Naive B cell (primary cell): ENCODE measurements around the gene PELI2. TPM values are rescaled to one million over a fixed set of nuclear protein-coding genes. Genes with fewer than 3 reads are reported as not detected.

Experiments
- ATAC-seq, 2 donors: fragments of 150-1000 bp; cut with Tn5 transposase; 2 replicates each; pipeline ENCODE4 v1.10.0; 2021; ENCODE audit warnings: low read depth in 2 of 2, mild to moderate bottlenecking in 2 of 2, moderate library complexity in 2 of 2
- DNase-seq: peaks from one replicate; pipeline ENCODE4 v3.0.0; 2022
- H3K27ac Mint-ChIP-seq, 6 donors: one replicate each; pipeline ENCODE4 v1.8.0; 2020 to 2022; ENCODE audit warnings: mild to moderate bottlenecking in 6 of 6, mixed read lengths in 6 of 6, moderate library complexity in 5 of 6, inconsistent platforms in 2 of 6
- H3K27me3 Mint-ChIP-seq, 3 donors: one replicate each; pipeline ENCODE4 v1.8.0; 2021 to 2022; ENCODE audit warnings: mixed read lengths in 3 of 3, mild to moderate bottlenecking in 1 of 3
- H3K36me3 Mint-ChIP-seq, 2 donors: one replicate each; pipeline ENCODE4 v1.8.0; 2020 to 2022; ENCODE audit warnings: mixed read lengths in 2 of 2, inconsistent platforms in 1 of 2, mild to moderate bottlenecking in 1 of 2
- H3K4me1 Mint-ChIP-seq, 3 donors: one replicate each; pipeline ENCODE4 v1.8.0; 2020 to 2022; ENCODE audit warnings: mixed read lengths in 3 of 3, inconsistent platforms in 1 of 3, mild to moderate bottlenecking in 1 of 3, moderate library complexity in 1 of 3
- H3K4me3 Mint-ChIP-seq, 8 donors: one replicate each; pipeline ENCODE4 v1.8.0; 2020 to 2022; ENCODE audit warnings: mild to moderate bottlenecking in 8 of 8, mixed read lengths in 8 of 8, moderate library complexity in 8 of 8, inconsistent platforms in 2 of 8
- H3K9me3 Mint-ChIP-seq, 7 donors: one replicate each; pipeline ENCODE4 v1.8.0; 2020 to 2022; ENCODE audit warnings: mixed read lengths in 7 of 7, mild to moderate bottlenecking in 5 of 7, inconsistent platforms in 2 of 7, moderate library complexity in 1 of 7
- polyA plus RNA-seq, 6 donors: library from polyadenylated mRNA; unstranded; fragments of 300-500 nt; fragmentation: Illumina TruSeq; gene quantifications; one replicate each; pipeline ENCODE4 v1.2.3, GENCODE V29; 2021; ENCODE audit warnings: low read depth in 6 of 6

Gene PELI2
- polyA plus RNA-seq, 6 donors from 2014 or later: 1.5 to 6.0 (median 3.4) TPM

DNA sequence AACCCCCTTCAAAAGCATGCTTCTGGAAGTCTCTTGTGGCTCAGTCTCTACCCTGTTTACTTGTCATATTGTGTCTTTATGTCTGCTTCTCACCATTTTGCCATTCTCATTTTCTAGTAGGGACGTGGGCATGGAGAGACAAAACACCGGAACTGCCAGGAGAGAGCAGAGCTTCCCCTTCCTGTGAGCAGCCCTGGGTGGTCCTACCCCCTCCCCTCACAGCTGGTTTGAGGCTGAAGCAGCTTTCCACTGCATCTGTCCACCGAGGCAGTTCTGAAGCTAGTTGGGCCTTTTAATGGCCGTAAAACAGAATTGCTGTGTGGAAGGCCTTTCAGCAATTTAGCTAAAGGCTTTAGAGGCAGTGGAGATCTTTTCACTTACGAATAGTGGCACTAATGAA is 77.0 kb downstream of the PELI2 start:
- H3K36me3 Mint-ChIP-seq: peaks cover 0 to 5% of the 10 kb centered on the region in 2 donors
- peaks cover 21 to 35% (median 33%) of the 10 kb centered on the region in 3 donors for H3K4me1 Mint-ChIP-seq
- H3K4me3 Mint-ChIP-seq: peak overlapping the region in 6 of 8 donors; percentile 47 to 78 (median 64)
- H3K9me3 Mint-ChIP-seq: peaks cover 0 to 5% (median 2%) of the 10 kb centered on the region in 7 donors
- no peaks in the 10 kb centered on the region for H3K27me3 Mint-ChIP-seq
- peak overlapping the region; percentile 38 to 95 (median 65) for H3K27ac Mint-ChIP-seq
- ATAC-seq: peak; percentile 43 to 45
- no peak for DNase-seq

- no peaks in the 10 kb centered on the region for H3K27me3 Mint-ChIP-seq
- H3K4me3 Mint-ChIP-seq: peak overlapping the region; percentile 10 to 83 (median 61)
- peak overlapping the region; percentile 38 to 95 (median 65) for H3K27ac Mint-ChIP-seq
- ATAC-seq: peak; percentile 85 to 86
- H3K9me3 Mint-ChIP-seq: peaks cover 0 to 2% (median 0%) of the 10 kb centered on the region in 7 donors
- peak; percentile 37 for DNase-seq
- H3K36me3 Mint-ChIP-seq: peaks cover 0 to 5% of the 10 kb centered on the region in 2 donors
- H3K4me1 Mint-ChIP-seq: peaks cover 21 to 35% (median 33%) of the 10 kb centered on the region in 3 donors
These were observed 77.5 kb downstream of the PELI2 start for GRCh38 chr14:56195704-56196103.

DNA sequence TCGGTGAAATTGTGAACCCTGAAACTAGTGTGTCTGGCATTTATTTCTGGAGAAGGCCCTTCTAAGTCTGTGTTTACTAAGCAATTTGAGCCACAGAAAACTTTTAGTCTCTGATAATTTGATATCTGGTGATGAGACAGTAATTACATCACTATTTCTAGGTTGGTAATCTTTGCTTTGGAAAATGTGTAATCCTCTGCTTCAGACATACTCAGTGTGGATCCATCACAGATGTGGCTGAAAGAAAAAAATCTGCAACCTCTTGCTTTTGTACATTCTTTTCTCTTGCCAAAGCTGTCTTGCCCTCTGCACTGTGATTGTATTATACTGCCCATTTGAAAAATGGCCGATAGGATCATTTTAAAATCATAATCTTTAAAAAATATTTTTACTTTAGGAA is 78.1 kb downstream of the PELI2 start:
- no peak for DNase-seq
- Mint-ChIP-seq H3K27ac (peak overlapping the region in 3 of 6 donors; percentile 29 to 65 (median 58)), H3K4me3 (peak overlapping the region in 3 of 8 donors; percentile 9 to 62 (median 60)), H3K36me3 (peaks cover 0 to under 1% of the 10 kb centered on the region in 2 donors), H3K27me3 (no peaks in the 10 kb centered on the region), H3K9me3 (no peaks in the 10 kb centered on the region), H3K4me1 (peaks cover 21 to 30% (median 28%) of the 10 kb centered on the region in 3 donors)
- no peak for ATAC-seq

DNA sequence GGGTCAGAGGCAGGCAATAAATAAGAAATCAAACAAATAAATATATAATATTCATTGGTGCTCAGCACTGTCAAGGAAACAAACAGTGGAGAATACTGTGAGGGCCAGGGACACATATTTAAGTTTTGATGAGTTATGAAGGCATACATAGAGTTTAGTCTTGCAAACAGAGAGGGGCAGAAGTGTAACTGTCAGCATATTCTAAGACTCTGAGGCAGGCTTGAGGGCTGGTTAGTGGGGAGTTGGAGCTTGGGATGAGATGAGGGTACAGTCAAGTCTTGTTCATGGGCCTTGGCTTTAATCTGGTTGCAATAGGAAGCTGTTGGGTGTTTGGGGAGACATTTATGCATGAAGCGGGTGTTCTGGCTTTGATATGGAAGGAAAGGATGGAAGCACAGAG is 78.9 kb downstream of the PELI2 start:
- no peaks in the 10 kb centered on the region for H3K36me3 Mint-ChIP-seq
- H3K27me3 Mint-ChIP-seq: no peaks in the 10 kb centered on the region
- peaks cover 21 to 28% (median 26%) of the 10 kb centered on the region in 3 donors for H3K4me1 Mint-ChIP-seq
- H3K4me3 Mint-ChIP-seq: no peak overlapping the region
- H3K27ac Mint-ChIP-seq: no peak overlapping the region
- no peaks in the 10 kb centered on the region for H3K9me3 Mint-ChIP-seq
- ATAC-seq (no peak), DNase-seq (no peak)

DNA sequence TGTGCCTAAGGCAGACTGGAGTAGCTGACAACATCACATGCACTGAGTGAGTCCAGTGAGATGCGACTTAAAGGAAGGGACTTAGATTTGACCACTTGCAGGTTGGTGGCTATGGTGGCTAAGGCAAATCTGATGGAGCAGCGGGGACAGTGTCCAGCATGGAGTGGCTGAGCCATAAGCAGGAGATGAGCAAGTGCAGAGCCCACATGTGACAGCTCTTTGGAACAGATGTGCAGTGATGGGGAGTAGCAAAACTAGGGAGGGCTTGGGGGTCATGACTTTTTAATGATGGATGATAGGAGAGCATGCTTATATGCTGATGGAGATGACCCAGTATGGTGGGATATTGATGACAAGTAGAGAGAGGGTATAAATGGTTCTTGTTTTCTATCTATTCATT is 80.2 kb downstream of the PELI2 start:
- Mint-ChIP-seq H3K4me3 (no peak overlapping the region), H3K36me3 (no peaks in the 10 kb centered on the region), H3K27ac (no peak overlapping the region), H3K9me3 (no peaks in the 10 kb centered on the region), H3K4me1 (peaks cover 21 to 29% (median 24%) of the 10 kb centered on the region in 3 donors), H3K27me3 (no peaks in the 10 kb centered on the region)
- no peak for ATAC-seq
- no peak for DNase-seq

DNA sequence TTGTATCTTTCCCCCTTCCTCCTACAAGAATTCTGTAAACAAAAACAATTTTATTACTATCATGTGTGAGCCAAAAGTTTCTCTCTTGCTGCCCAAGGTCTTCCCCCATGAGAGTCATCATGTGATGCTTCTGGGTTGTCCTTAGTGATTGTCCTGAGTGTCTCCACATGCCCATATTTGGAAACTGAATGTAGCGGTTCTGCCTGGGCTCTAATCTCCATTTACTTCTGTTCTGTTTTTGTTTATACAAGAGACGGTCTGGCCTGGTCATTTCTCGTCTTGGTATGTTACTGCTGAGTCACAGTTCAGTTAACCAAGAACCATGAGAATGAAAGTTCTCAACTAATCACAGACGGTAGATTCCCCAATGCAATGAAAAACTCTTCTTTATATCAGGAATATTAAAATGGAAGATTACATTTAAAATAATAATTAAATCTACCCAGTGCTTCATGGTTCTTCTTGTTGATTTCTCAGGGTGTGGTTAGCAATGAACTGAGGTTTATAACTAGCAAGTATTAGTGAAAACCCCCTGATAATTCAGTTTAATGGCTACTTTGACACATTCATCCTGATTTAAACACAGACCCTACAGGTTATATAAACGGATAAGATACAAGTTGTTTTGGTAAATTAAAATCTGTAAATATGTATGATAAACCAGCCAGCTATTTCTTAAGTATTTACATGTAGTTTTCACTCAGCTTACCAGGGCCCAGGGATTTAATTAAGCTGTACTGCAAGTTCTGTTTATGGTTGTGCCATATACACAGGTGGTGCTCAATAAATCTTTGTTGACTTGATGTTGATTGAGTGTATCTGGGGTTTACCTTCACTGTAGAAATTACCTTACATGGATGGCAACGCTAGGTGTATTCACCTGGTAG is 81.1 kb downstream of the PELI2 start:
- no peak for DNase-seq
- peaks cover 16 to 24% (median 18%) of the 10 kb centered on the region in 3 donors for H3K4me1 Mint-ChIP-seq
- H3K27ac Mint-ChIP-seq: no peak overlapping the region
- no peak for ATAC-seq
- H3K36me3 Mint-ChIP-seq: no peaks in the 10 kb centered on the region
- no peaks in the 10 kb centered on the region for H3K9me3 Mint-ChIP-seq
- H3K27me3 Mint-ChIP-seq: no peaks in the 10 kb centered on the region
- H3K4me3 Mint-ChIP-seq: no peak overlapping the region

DNA sequence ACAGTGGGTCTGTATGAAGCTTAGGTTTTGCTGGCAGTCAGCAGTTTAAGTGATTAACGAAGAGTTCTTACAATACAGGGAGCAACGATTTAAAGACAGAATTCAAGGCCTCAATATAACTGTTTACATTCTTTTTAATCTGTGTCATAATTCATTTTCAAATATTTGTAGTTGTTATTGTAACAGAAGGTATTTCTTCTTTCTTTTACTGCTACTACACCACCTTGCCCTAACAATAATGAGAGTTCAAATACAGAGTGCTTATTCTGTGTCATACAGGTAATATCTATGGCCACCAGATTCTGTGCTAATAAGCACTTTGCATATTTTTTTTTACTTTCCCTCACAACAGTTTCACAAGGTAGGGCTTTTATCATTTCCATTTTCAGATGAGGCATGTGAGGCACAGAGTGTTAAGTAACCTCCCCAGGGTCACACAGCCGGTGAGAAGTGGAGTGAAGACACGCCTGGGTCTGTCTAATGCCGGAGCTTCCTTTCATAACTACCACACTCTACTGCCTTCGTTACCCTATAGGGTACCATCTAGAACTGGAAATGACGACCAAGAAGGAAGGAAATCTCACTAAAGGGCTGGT is 81.9 kb downstream of the PELI2 start:
- Mint-ChIP-seq H3K27ac (no peak overlapping the region), H3K27me3 (no peaks in the 10 kb centered on the region), H3K4me1 (peaks cover 10 to 16% (median 11%) of the 10 kb centered on the region in 3 donors), H3K36me3 (no peaks in the 10 kb centered on the region), H3K4me3 (no peak overlapping the region), H3K9me3 (no peaks in the 10 kb centered on the region)
- ATAC-seq (no peak), DNase-seq (no peak)

DNA sequence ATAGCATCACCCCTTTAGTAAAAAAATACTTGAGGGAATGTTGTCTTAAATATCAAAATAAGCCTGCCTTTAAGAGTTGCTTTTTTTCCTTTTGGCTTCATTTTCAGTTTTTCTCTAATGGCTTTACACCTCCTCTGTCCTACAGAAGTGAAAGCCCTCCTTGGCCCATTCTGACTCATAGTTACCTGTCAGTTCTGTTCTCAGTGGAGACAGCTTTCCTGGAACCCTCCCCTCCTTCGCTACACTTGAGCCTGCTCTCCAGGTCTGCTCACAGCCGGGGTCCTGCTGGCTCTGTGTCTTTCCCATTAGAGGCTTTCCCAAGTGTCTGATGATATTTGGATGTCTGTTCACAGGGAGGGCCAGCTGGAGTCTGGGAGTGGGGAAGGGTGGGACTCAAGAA is 84.0 kb downstream of the PELI2 start:
- H3K4me1 Mint-ChIP-seq: peaks cover 0 to 3% (median 0%) of the 10 kb centered on the region in 3 donors
- H3K36me3 Mint-ChIP-seq: no peaks in the 10 kb centered on the region
- H3K27ac Mint-ChIP-seq: peak overlapping the region in 1 of 6 donors; percentile 50
- H3K27me3 Mint-ChIP-seq: no peaks in the 10 kb centered on the region
- no peak for ATAC-seq
- no peak overlapping the region for H3K4me3 Mint-ChIP-seq
- H3K9me3 Mint-ChIP-seq: no peaks in the 10 kb centered on the region
- DNase-seq: no peak

- Mint-ChIP-seq H3K9me3 (peaks cover 0 to 2% (median 0%) of the 10 kb centered on the region in 7 donors), H3K27me3 (no peaks in the 10 kb centered on the region), H3K27ac (no peak overlapping the region), H3K36me3 (no peaks in the 10 kb centered on the region), H3K4me1 (peaks cover 9 to 12% (median 12%) of the 10 kb centered on the region in 3 donors), H3K4me3 (no peak overlapping the region)
- ATAC-seq (no peak), DNase-seq (no peak)
These were observed 87.7 kb downstream of the PELI2 start for GRCh38 chr14:56205881-56206280.

- H3K36me3 Mint-ChIP-seq: no peaks in the 10 kb centered on the region
- H3K4me1 Mint-ChIP-seq: peaks cover 9 to 17% (median 12%) of the 10 kb centered on the region in 3 donors
These were observed 88.4 kb downstream of the PELI2 start for GRCh38 chr14:56206596-56206995.

DNA sequence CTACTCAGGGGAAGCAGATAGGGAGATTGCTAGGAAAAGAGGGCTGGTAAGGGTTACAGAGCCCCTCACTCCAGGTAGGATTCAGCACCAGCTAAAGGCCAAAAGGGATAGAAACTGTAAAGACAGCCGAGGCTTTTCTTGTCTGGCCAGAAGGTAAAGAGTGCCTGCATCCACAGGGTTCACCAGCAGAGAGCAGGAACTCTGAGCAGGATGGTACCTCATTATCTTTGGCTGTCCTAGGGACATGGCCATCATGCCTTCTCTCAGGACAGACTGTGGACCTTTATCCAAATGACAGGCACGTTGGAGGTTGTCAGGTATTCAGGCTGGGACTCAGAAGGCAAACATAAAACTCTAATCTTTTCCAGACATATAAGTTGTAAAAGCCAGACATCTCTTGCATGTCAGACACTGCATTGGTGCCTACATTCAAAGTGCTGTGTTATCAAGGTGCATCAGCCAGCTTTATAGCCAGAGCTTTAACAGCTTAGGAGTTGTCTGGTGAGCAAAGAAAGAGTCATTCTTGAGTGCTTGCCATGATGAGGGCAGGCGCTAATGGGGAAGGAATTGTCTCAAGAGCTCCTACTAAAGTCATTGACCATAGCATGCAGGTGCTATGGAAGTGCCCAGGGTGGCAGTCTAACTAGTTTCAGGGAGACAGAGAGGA is 89.5 kb downstream of the PELI2 start:
- H3K9me3 Mint-ChIP-seq: peaks cover 0 to 2% (median 0%) of the 10 kb centered on the region in 7 donors
- H3K27ac Mint-ChIP-seq: peak overlapping the region in 4 of 6 donors; percentile 4 to 71 (median 38)
- DNase-seq (no peak), ATAC-seq (no peak)
- peak overlapping the region in 2 of 8 donors; percentile 36 to 42 for H3K4me3 Mint-ChIP-seq
- H3K4me1 Mint-ChIP-seq: peaks cover 9 to 27% (median 13%) of the 10 kb centered on the region in 3 donors
- no peaks in the 10 kb centered on the region for H3K36me3 Mint-ChIP-seq
- H3K27me3 Mint-ChIP-seq: no peaks in the 10 kb centered on the region

More at GRCh38 chr14:56206596-56206995, 88.4 kb downstream of the PELI2 start:
- DNase-seq: no peak
- ATAC-seq: no peak
- no peak overlapping the region for H3K27ac Mint-ChIP-seq
- no peaks in the 10 kb centered on the region for H3K27me3 Mint-ChIP-seq
- H3K9me3 Mint-ChIP-seq: peaks cover 0 to 2% (median 0%) of the 10 kb centered on the region in 7 donors
- no peak overlapping the region for H3K4me3 Mint-ChIP-seq

DNA sequence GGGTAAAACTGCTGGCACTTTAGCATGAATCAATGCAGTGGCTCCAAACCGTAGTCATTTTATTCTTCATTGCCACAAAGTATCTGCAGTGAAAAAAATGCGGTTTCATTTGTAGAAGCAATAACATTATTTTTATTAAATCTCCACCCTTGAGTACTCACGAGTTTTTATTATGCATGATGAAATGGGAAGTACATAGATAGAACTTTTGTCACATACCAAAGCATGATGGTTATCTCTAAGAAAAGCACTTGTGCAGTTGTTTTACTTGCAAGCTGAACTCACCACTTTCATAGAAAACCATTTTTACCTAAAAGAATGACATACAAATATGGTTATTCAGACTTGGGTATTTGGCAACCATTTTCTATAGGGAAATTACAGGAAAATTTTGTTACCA is 90.3 kb downstream of the PELI2 start:
- Mint-ChIP-seq H3K4me1 (peaks cover 13 to 32% (median 17%) of the 10 kb centered on the region in 3 donors), H3K27ac (no peak overlapping the region), H3K4me3 (no peak overlapping the region), H3K9me3 (peaks cover 0 to 2% (median 0%) of the 10 kb centered on the region in 7 donors), H3K36me3 (no peaks in the 10 kb centered on the region), H3K27me3 (no peaks in the 10 kb centered on the region)
- no peak for DNase-seq
- no peak for ATAC-seq

DNA sequence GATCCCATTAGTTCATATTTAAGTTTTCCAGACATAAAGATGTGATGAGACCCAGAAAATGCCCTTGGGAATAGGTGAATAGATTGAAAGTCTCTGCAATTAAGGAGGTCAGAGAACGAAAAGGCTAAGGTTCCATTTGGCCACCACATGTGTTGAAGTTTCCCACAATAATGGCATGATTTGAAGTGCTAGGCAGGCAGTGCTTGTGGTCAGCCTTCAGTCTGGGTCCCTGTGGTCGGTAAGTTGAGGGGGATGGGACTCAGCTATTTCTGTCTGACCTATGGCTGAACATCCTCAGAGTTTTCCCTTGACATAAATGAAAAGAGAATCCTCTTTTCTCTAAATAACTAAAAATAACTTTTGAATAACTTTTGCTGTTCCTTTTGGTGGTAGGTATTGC is 92.4 kb downstream of the PELI2 start:
- Mint-ChIP-seq H3K4me3 (no peak overlapping the region), H3K4me1 (peaks cover 18 to 41% (median 20%) of the 10 kb centered on the region in 3 donors), H3K27me3 (no peaks in the 10 kb centered on the region), H3K36me3 (no peaks in the 10 kb centered on the region), H3K9me3 (peaks cover 0 to 2% (median 0%) of the 10 kb centered on the region in 7 donors), H3K27ac (peak overlapping the region in 1 of 6 donors; percentile 17)
- DNase-seq (no peak), ATAC-seq (no peak)
